Measurements from ENCODE around the gene DUOX1. TPM values are rescaled to one million over a fixed set of nuclear protein-coding genes. Genes with fewer than 3 reads are reported as not detected.
A peak's percentile ranks its signal among the peaks of the same experiment; 100 is the strongest.

Gene DUOX1
- total and polyA plus RNA-seq, 9 of the 15 experiments (the other 6 are each of a cell fraction or from before 2014, with no cell fraction given): 0.01 to 0.22 (median 0.01) TPM; not detected in 6

- TF ChIP-seq ZBTB49 (CRISPR knock-in tag; IDR thresholded peaks at IDR 0.05; ENCODE audit: borderline replicate concordance): no peak
- no peak for TF ChIP-seq ZKSCAN3 (CRISPR knock-in tag; IDR thresholded peaks at IDR 0.05)
- no peak for TF ChIP-seq FIP1L1 (IDR thresholded peaks at IDR 0.05; ENCODE audit: low read depth, low read length, poor library complexity, severe bottlenecking)
- TF ChIP-seq JUND (IDR thresholded peaks at IDR 0.05; ENCODE audit: borderline replicate concordance, low read depth, low read length): peak; percentile 72
- no peak for TF ChIP-seq JUND (tag; IDR thresholded peaks at IDR 0.05; ENCODE audit: borderline replicate concordance, low read depth, low read length)
- TF ChIP-seq ZNF584 (CRISPR knock-in tag; IDR thresholded peaks at IDR 0.05; ENCODE audit: low read depth): no peak
- TF ChIP-seq TEAD2 (tag; IDR thresholded peaks at IDR 0.05): no peak
- TF ChIP-seq ZNF444 (CRISPR knock-in tag; IDR thresholded peaks at IDR 0.05): no peak
- no peak for TF ChIP-seq NCOA4 (IDR thresholded peaks at IDR 0.05; ENCODE audit: partially characterized antibody)
- no peak for TF ChIP-seq ZNF311 (CRISPR knock-in tag; IDR thresholded peaks at IDR 0.05)
- TF ChIP-seq YY1 (IDR thresholded peaks at IDR 0.05; ENCODE audit: borderline replicate concordance in 1 of 3, control insufficient read depth in 1 of 3, extremely low read depth in 1 of 3, insufficient read depth in 3 of 3, insufficient read length in 1 of 3, insufficient replicate concordance in 2 of 3, low read depth in 1 of 3, low read length in 2 of 3): peak in 1 of 3 experiments; percentile 24
- no peak for TF ChIP-seq BDP1 (IDR thresholded peaks at IDR 0.05; ENCODE audit: insufficient read depth, insufficient read length)
- no peak for TF ChIP-seq KHSRP (IDR thresholded peaks at IDR 0.05)
- no peak for TF ChIP-seq PCBP1 (IDR thresholded peaks at IDR 0.05; ENCODE audit: low read depth, low read length, poor library complexity, severe bottlenecking)
- no peak for TF ChIP-seq ZNF239 (CRISPR knock-in tag; IDR thresholded peaks at IDR 0.05)
- TF ChIP-seq PBX2 (CRISPR knock-in tag; IDR thresholded peaks at IDR 0.05; ENCODE audit: low read depth): no peak
- TF ChIP-seq PBX2 (tag; conservative IDR thresholded peaks at IDR 0.05; ENCODE audit: low read depth): peak; percentile 39; the same call in 1 of the 2 replicates
- TF ChIP-seq HMGXB4 (CRISPR knock-in tag; IDR thresholded peaks at IDR 0.05): no peak
- peak; percentile 44 for TF ChIP-seq NEUROD1 (IDR thresholded peaks at IDR 0.05; ENCODE audit: borderline replicate concordance, low read depth, low read length, partially characterized antibody)
- TF ChIP-seq ZNF165 (CRISPR knock-in tag; IDR thresholded peaks at IDR 0.05; ENCODE audit: borderline replicate concordance): no peak
- TF ChIP-seq USF1 (CRISPR knock-in tag; IDR thresholded peaks at IDR 0.05): no peak
Measured at GRCh38 chr15:45118131-45118588, 11.6 kb upstream of the DUOX1 start (continued).
